HEK293 (cell line): ENCODE results near the gene PRCD.

ENCODE experiments used
- MEIS1 ChIP-seq: sonication (generic); formaldehyde crosslinking; IDR thresholded peaks from 2 replicates; pipeline ENCODE4 v1.8.1; 2022; ENCODE audit warnings: missing genetic modification reagents, mild to moderate bottlenecking, borderline replicate concordance
- YY1 ChIP-seq: fragments of 450-650 bp; formaldehyde crosslinking; IDR thresholded peaks from 2 replicates; pipeline ENCODE4 v1.5.1; 2018; ENCODE audit warnings: missing biosample characterization, missing genetic modification characterization
- ZBTB7A ChIP-seq: fragments of 450-650 bp; formaldehyde crosslinking; IDR thresholded peaks from 2 replicates; pipeline ENCODE4 v1.5.1; 2016; ENCODE audit warnings: low read depth, missing biosample characterization, missing genetic modification characterization
- ZIC2 ChIP-seq: fragments of 450-650 bp; formaldehyde crosslinking; IDR thresholded peaks from 2 replicates; pipeline ENCODE4 v1.5.1; 2016; ENCODE audit warnings: missing biosample characterization, missing genetic modification characterization
- ZNF2 ChIP-seq: fragments of 450-650 bp; formaldehyde crosslinking; IDR thresholded peaks from 2 replicates; pipeline ENCODE4 v1.5.1; 2016; ENCODE audit warnings: missing biosample characterization, missing genetic modification characterization
- ZNF23 ChIP-seq: fragments of 450-650 bp; formaldehyde crosslinking; IDR thresholded peaks from 2 replicates; pipeline ENCODE4 v1.5.1; 2016; ENCODE audit warnings: missing biosample characterization, missing genetic modification characterization, borderline replicate concordance
- ZNF302 ChIP-seq: fragments of 450-650 bp; formaldehyde crosslinking; IDR thresholded peaks from 2 replicates; pipeline ENCODE4 v1.5.1; 2016; ENCODE audit warnings: missing biosample characterization, missing genetic modification characterization, low read depth
- ZNF324 ChIP-seq: fragments of 450-650 bp; formaldehyde crosslinking; IDR thresholded peaks from 2 replicates; pipeline ENCODE4 v1.5.1; 2016; ENCODE audit warnings: missing biosample characterization, missing genetic modification characterization
- ZNF354C ChIP-seq: fragments of 450-650 bp; formaldehyde crosslinking; IDR thresholded peaks from 2 replicates; pipeline ENCODE4 v1.5.1; 2016; ENCODE audit warnings: missing biosample characterization, missing genetic modification characterization, low read depth, borderline replicate concordance
- ZNF423 ChIP-seq: fragments of 450-650 bp; formaldehyde crosslinking; IDR thresholded peaks from 2 replicates; pipeline ENCODE4 v1.5.1; 2016; ENCODE audit warnings: missing biosample characterization, missing genetic modification characterization
- ZNF544 ChIP-seq: fragments of 450-650 bp; formaldehyde crosslinking; IDR thresholded peaks from 2 replicates; pipeline ENCODE4 v1.5.0; 2017; ENCODE audit warnings: missing biosample characterization, missing genetic modification characterization
- ZNF560 ChIP-seq: fragments of 450-650 bp; formaldehyde crosslinking; IDR thresholded peaks from 2 replicates; pipeline ENCODE4 v1.5.1; 2017; ENCODE audit warnings: missing biosample characterization, missing genetic modification characterization, borderline replicate concordance
- ZNF610 ChIP-seq: fragments of 450-650 bp; formaldehyde crosslinking; IDR thresholded peaks from 2 replicates; pipeline ENCODE4 v1.5.1; 2016; ENCODE audit warnings: missing biosample characterization, missing genetic modification characterization, borderline replicate concordance
- ZNF707 ChIP-seq: fragments of 450-650 bp; formaldehyde crosslinking; IDR thresholded peaks from 2 replicates; pipeline ENCODE4 v1.5.1; 2016; ENCODE audit warnings: missing biosample characterization, missing genetic modification characterization
- TF ChIP-seq, protein P1 (sequence below): fragments of 450-650 bp; formaldehyde crosslinking; optimal IDR thresholded peaks from 2 replicates; pipeline ENCODE3; 2016; ENCODE audit warnings: missing biosample characterization, mild to moderate bottlenecking, missing genetic modification characterization
- TF ChIP-seq, protein P2 (sequence below): fragments of 450-650 bp; formaldehyde crosslinking; IDR thresholded peaks from 2 replicates; pipeline ENCODE4 v1.5.1; 2016; ENCODE audit warnings: missing biosample characterization, missing genetic modification characterization, borderline replicate concordance
- TF ChIP-seq, protein P3 (sequence below): fragments of 450-650 bp; formaldehyde crosslinking; IDR thresholded peaks from 2 replicates; pipeline ENCODE4 v1.5.1; 2016; ENCODE audit warnings: missing biosample characterization, missing genetic modification characterization
- TF ChIP-seq, protein P4 (sequence below): fragments of 450-650 bp; formaldehyde crosslinking; IDR thresholded peaks from 2 replicates; pipeline ENCODE4 v1.5.1; 2016; ENCODE audit warnings: missing biosample characterization, missing genetic modification characterization, low read depth
- TF ChIP-seq, protein P5 (sequence below): fragments of 450-650 bp; formaldehyde crosslinking; IDR thresholded peaks from 2 replicates; pipeline ENCODE4 v1.5.1; 2016; ENCODE audit warnings: missing biosample characterization, missing genetic modification characterization, borderline replicate concordance
- TF ChIP-seq, protein P6 (sequence below): fragments of 450-650 bp; formaldehyde crosslinking; IDR thresholded peaks from 2 replicates; pipeline ENCODE4 v1.5.1; 2016; ENCODE audit warnings: missing biosample characterization, missing genetic modification characterization
- TF ChIP-seq, protein P7 (sequence below): fragments of 450-650 bp; formaldehyde crosslinking; IDR thresholded peaks from 2 replicates; pipeline ENCODE4 v1.5.1; 2016; ENCODE audit warnings: missing biosample characterization, missing genetic modification characterization
- TF ChIP-seq, protein P8 (sequence below): fragments of 450-650 bp; formaldehyde crosslinking; IDR thresholded peaks from 2 replicates; pipeline ENCODE4 v1.5.1; 2016; ENCODE audit warnings: missing biosample characterization, missing genetic modification characterization

PRCD gene

DNA sequence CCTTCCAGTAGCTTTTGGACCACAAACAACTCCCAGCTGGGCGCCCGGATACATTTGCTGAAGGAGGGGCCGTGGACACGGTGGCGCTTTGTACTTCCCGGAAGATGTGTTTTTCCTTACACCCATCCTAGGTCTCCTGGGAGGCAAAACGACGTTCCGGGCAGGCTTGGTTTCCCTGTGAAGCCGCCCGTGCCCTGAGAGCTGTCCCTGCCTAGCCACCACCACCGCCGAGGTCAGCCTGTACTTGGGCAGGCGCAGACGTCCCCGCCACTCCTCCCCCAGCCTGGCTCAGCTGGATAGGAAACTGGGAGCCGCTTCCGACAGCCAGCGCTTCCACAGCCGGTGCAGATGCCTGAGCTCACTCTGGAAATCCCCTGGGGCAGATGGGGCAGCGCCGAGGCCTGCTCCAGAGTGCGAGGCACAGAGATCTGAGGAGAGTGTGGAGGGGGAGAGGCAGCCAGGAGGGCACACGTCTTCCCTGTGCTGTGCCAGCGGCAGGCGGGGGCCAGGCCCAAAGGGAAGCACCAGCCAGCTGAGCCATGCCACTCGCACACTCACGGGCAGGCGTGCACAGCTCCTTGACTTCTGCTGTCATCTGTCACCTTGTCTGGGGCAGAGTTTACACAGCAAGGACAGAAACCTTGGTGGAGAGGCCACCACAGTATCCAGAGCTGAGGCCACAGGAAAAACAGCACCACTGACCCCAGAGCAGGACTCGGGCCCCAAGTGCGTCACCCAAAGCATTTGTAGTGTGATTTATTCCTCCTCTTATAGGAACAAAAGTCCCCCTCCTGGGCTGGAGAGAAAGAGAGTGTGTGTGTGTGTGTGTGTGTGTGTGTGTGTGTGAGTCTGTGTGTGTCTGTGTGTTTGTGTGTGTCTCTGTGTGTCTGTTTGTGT, 41.6 kb upstream of the PRCD start (continued):
- TF ChIP-seq, protein P1, sequence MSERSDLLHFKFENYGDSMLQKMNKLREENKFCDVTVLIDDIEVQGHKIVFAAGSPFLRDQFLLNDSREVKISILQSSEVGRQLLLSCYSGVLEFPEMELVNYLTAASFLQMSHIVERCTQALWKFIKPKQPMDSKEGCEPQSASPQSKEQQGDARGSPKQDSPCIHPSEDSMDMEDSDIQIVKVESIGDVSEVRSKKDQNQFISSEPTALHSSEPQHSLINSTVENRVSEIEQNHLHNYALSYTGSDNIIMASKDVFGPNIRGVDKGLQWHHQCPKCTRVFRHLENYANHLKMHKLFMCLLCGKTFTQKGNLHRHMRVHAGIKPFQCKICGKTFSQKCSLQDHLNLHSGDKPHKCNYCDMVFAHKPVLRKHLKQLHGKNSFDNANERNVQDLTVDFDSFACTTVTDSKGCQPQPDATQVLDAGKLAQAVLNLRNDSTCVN (tag by site-specific recombination), result peak; percentile 32
- TF ChIP-seq, protein P2, sequence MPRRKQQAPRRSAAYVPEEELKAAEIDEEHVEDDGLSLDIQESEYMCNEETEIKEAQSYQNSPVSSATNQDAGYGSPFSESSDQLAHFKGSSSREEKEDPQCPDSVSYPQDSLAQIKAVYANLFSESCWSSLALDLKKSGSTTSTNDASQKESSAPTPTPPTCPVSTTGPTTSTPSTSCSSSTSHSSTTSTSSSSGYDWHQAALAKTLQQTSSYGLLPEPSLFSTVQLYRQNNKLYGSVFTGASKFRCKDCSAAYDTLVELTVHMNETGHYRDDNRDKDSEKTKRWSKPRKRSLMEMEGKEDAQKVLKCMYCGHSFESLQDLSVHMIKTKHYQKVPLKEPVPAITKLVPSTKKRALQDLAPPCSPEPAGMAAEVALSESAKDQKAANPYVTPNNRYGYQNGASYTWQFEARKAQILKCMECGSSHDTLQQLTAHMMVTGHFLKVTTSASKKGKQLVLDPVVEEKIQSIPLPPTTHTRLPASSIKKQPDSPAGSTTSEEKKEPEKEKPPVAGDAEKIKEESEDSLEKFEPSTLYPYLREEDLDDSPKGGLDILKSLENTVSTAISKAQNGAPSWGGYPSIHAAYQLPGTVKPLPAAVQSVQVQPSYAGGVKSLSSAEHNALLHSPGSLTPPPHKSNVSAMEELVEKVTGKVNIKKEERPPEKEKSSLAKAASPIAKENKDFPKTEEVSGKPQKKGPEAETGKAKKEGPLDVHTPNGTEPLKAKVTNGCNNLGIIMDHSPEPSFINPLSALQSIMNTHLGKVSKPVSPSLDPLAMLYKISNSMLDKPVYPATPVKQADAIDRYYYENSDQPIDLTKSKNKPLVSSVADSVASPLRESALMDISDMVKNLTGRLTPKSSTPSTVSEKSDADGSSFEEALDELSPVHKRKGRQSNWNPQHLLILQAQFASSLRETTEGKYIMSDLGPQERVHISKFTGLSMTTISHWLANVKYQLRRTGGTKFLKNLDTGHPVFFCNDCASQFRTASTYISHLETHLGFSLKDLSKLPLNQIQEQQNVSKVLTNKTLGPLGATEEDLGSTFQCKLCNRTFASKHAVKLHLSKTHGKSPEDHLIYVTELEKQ (tag by site-specific recombination), result no peak
- no peak for TF ChIP-seq ZNF707 (tag by site-specific recombination)
- TF ChIP-seq, protein P3, sequence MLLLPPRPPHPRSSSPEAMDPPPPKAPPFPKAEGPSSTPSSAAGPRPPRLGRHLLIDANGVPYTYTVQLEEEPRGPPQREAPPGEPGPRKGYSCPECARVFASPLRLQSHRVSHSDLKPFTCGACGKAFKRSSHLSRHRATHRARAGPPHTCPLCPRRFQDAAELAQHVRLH (tag by site-specific recombination), result no peak
- TF ChIP-seq ZBTB7A (tag by site-specific recombination), result 0 out of 2 replicates have a peak, but pooled peaks have one; percentile 15
- TF ChIP-seq ZNF23, result no peak
- no peak for TF ChIP-seq MEIS1
- TF ChIP-seq ZIC2 (tag by site-specific recombination), result peak; percentile 70
- TF ChIP-seq ZNF544 (tag by site-specific recombination), result no peak
- TF ChIP-seq, protein P4, sequence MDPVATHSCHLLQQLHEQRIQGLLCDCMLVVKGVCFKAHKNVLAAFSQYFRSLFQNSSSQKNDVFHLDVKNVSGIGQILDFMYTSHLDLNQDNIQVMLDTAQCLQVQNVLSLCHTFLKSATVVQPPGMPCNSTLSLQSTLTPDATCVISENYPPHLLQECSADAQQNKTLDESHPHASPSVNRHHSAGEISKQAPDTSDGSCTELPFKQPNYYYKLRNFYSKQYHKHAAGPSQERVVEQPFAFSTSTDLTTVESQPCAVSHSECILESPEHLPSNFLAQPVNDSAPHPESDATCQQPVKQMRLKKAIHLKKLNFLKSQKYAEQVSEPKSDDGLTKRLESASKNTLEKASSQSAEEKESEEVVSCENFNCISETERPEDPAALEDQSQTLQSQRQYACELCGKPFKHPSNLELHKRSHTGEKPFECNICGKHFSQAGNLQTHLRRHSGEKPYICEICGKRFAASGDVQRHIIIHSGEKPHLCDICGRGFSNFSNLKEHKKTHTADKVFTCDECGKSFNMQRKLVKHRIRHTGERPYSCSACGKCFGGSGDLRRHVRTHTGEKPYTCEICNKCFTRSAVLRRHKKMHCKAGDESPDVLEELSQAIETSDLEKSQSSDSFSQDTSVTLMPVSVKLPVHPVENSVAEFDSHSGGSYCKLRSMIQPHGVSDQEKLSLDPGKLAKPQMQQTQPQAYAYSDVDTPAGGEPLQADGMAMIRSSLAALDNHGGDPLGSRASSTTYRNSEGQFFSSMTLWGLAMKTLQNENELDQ (tag by site-specific recombination), result no peak
- 0 out of 2 replicates have a peak, but pooled peaks have one; percentile 26 for TF ChIP-seq ZNF2 (tag by site-specific recombination)
- TF ChIP-seq ZNF354C, result no peak
- TF ChIP-seq ZNF610 (tag by site-specific recombination), result no peak
- TF ChIP-seq, protein P5, sequence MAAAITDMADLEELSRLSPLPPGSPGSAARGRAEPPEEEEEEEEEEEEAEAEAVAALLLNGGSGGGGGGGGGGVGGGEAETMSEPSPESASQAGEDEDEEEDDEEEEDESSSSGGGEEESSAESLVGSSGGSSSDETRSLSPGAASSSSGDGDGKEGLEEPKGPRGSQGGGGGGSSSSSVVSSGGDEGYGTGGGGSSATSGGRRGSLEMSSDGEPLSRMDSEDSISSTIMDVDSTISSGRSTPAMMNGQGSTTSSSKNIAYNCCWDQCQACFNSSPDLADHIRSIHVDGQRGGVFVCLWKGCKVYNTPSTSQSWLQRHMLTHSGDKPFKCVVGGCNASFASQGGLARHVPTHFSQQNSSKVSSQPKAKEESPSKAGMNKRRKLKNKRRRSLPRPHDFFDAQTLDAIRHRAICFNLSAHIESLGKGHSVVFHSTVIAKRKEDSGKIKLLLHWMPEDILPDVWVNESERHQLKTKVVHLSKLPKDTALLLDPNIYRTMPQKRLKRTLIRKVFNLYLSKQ, result no peak
- TF ChIP-seq, protein P6, sequence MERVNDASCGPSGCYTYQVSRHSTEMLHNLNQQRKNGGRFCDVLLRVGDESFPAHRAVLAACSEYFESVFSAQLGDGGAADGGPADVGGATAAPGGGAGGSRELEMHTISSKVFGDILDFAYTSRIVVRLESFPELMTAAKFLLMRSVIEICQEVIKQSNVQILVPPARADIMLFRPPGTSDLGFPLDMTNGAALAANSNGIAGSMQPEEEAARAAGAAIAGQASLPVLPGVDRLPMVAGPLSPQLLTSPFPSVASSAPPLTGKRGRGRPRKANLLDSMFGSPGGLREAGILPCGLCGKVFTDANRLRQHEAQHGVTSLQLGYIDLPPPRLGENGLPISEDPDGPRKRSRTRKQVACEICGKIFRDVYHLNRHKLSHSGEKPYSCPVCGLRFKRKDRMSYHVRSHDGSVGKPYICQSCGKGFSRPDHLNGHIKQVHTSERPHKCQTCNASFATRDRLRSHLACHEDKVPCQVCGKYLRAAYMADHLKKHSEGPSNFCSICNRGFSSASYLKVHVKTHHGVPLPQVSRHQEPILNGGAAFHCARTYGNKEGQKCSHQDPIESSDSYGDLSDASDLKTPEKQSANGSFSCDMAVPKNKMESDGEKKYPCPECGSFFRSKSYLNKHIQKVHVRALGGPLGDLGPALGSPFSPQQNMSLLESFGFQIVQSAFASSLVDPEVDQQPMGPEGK (tag by site-specific recombination), result peak; percentile 54
- no peak for TF ChIP-seq ZNF560
- TF ChIP-seq ZNF423 (tag by site-specific recombination), result peak; percentile 94
- TF ChIP-seq, protein P7, sequence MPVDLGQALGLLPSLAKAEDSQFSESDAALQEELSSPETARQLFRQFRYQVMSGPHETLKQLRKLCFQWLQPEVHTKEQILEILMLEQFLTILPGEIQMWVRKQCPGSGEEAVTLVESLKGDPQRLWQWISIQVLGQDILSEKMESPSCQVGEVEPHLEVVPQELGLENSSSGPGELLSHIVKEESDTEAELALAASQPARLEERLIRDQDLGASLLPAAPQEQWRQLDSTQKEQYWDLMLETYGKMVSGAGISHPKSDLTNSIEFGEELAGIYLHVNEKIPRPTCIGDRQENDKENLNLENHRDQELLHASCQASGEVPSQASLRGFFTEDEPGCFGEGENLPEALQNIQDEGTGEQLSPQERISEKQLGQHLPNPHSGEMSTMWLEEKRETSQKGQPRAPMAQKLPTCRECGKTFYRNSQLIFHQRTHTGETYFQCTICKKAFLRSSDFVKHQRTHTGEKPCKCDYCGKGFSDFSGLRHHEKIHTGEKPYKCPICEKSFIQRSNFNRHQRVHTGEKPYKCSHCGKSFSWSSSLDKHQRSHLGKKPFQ, result peak; percentile 71
- TF ChIP-seq ZNF324 (tag by site-specific recombination), result no peak
- TF ChIP-seq, protein P8, sequence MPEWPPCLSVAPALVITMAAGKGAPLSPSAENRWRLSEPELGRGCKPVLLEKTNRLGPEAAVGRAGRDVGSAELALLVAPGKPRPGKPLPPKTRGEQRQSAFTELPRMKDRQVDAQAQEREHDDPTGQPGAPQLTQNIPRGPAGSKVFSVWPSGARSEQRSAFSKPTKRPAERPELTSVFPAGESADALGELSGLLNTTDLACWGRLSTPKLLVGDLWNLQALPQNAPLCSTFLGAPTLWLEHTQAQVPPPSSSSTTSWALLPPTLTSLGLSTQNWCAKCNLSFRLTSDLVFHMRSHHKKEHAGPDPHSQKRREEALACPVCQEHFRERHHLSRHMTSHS, result no peak
- no peak for TF ChIP-seq ZNF302
- no peak for TF ChIP-seq YY1 (tag by site-specific recombination)
